ENCODE measurements around the gene TBL2. TPM values are rescaled to one million over a fixed set of nuclear protein-coding genes. Genes with fewer than 3 reads are reported as not detected.
A peak's percentile ranks its signal among the peaks of the same experiment; 100 is the strongest.
"Not testable (repeated sequence)": the region's sequence is repeated elsewhere in the genome, so short reads cannot be mapped to it uniquely, and the experiment has no call there.

Gene TBL2
- total RNA-seq, 4 donors from 2014 or later: 50.4 to 89.9 (median 73.3) TPM

GRCh38 chr7:73567140-73567539 is 11.2 kb downstream of the TBL2 start:
- peaks cover 23 to 26% of the 10 kb centered on the region in 2 donors for H3K36me3 ChIP-seq
- 92 to 95% methylated on average over 3 to 4 of the region's 4 CpGs for WGBS, 2 donors
- H3K9me3 ChIP-seq: no peaks in the 10 kb centered on the region
- no peaks in the 10 kb centered on the region for H3K27me3 ChIP-seq
- H3K4me3 ChIP-seq (replicated peaks in 1 of 3): no peak overlapping the region
- intact Hi-C loops (cut with DNase I): no loop called here
- no peak overlapping the region for H3K27ac ChIP-seq
- H3K4me1 ChIP-seq: no peaks in the 10 kb centered on the region
- TF ChIP-seq, protein P1, sequence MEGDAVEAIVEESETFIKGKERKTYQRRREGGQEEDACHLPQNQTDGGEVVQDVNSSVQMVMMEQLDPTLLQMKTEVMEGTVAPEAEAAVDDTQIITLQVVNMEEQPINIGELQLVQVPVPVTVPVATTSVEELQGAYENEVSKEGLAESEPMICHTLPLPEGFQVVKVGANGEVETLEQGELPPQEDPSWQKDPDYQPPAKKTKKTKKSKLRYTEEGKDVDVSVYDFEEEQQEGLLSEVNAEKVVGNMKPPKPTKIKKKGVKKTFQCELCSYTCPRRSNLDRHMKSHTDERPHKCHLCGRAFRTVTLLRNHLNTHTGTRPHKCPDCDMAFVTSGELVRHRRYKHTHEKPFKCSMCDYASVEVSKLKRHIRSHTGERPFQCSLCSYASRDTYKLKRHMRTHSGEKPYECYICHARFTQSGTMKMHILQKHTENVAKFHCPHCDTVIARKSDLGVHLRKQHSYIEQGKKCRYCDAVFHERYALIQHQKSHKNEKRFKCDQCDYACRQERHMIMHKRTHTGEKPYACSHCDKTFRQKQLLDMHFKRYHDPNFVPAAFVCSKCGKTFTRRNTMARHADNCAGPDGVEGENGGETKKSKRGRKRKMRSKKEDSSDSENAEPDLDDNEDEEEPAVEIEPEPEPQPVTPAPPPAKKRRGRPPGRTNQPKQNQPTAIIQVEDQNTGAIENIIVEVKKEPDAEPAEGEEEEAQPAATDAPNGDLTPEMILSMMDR (IDR thresholded peaks at IDR 0.05): no peak
- TF ChIP-seq POLR2A (IDR thresholded peaks at IDR 0.05): no peak
- no peak for DNase-seq

DNA sequence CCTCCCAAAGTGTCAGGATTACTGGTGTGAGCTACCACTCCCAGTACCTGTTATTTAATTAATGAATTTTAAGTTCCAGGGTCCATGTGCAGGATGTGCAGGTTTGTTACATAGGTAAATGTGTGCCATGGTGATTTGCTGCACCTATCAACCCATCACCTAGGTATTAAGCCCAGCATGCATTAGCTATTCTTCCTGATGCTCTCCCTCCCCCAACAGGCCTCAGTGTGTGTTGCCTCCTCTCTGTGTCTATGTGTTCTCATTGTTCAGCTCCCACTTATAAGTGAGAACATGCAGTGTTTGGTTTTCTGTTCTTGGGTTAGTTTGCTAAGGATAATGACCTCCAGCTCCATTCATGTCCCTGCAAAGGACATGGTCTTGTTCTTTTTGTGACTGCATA is 11.9 kb downstream of the TBL2 start:
- H3K27me3 ChIP-seq; H3K27ac ChIP-seq; H3K4me1 ChIP-seq; H3K9me3 ChIP-seq; DNase-seq; intact Hi-C loops (cut with DNase I); H3K4me3 ChIP-seq (replicated peaks in 1 of 3): not testable (repeated sequence)
- peaks cover 16 to 19% of the 10 kb centered on the region in 2 donors for H3K36me3 ChIP-seq

- H3K36me3 ChIP-seq: peaks cover 10 to 13% of the 10 kb centered on the region in 2 donors
- H3K4me3 ChIP-seq (replicated peaks in 1 of 3): no peak overlapping the region
- no peak overlapping the region for H3K27ac ChIP-seq
- 60 to 71% methylated on average over 7 of the region's 7 CpGs for WGBS, 2 donors
- H3K4me1 ChIP-seq: no peaks in the 10 kb centered on the region
- intact Hi-C loops (cut with DNase I): no loop called here
- H3K27me3 ChIP-seq: no peaks in the 10 kb centered on the region
- no peaks in the 10 kb centered on the region for H3K9me3 ChIP-seq
- no peak for DNase-seq
- TF ChIP-seq, protein P1 (IDR thresholded peaks at IDR 0.05): no peak
- no peak for TF ChIP-seq POLR2A (IDR thresholded peaks at IDR 0.05)
Observed at GRCh38 chr7:73565675-73566340, 12.6 kb downstream of the TBL2 start.

- Histone ChIP-seq H3K27me3 (no peaks in the 10 kb centered on the region), H3K9me3 (no peaks in the 10 kb centered on the region), H3K27ac (no peak overlapping the region), H3K4me3 (replicated peaks in 1 of 3) (no peak overlapping the region), H3K36me3 (no peaks in the 10 kb centered on the region), H3K4me1 (peaks cover 15 to 17% of the 10 kb centered on the region in 2 donors)
- 56 to 60% methylated on average over 11 of the region's 11 CpGs for WGBS, 2 donors
- intact Hi-C loops (cut with DNase I): no loop called here
- DNase-seq: no peak
- TF ChIP-seq POLR2A (IDR thresholded peaks at IDR 0.05): no peak
- TF ChIP-seq, protein P1 (IDR thresholded peaks at IDR 0.05): no peak
Observed at GRCh38 chr7:73560109-73560835, 18.1 kb downstream of the TBL2 start.

- Histone ChIP-seq H3K36me3 (no peaks in the 10 kb centered on the region), H3K4me3 (replicated peaks in 1 of 3) (peak within 1 kb of the TSS; percentile 50 to 94 (median 62)), H3K27ac (peak within 1 kb of the TSS; percentile 93 to 99 (median 96)), H3K9me3 (no peaks in the 10 kb centered on the region), H3K27me3 (no peaks in the 10 kb centered on the region), H3K4me1 (peaks cover 31% of the 10 kb centered on the region in 2 donors)
- DNase-seq: peak; percentile 61
- TF ChIP-seq, protein P1 (IDR thresholded peaks at IDR 0.05): no peak
- peak; percentile 47 to 64 for TF ChIP-seq POLR2A (IDR thresholded peaks at IDR 0.05)
- 22% methylated on average over 14 to 21 of the region's 83 CpGs for WGBS, 2 donors
- intact Hi-C loops (cut with DNase I): no loop called here
Observed at GRCh38 chr7:73557397-73558257, 20.8 kb downstream of the TBL2 start, which contains the start of gene BCL7B. Gene BCL7B, minus strand, starts transcription at chr7:73557690. Its CDS starts 112 bp downstream, at chr7:73557578.
